ENCODE data around the gene OAT.
"Not testable (repeated sequence)": the region's sequence is repeated elsewhere in the genome, so short reads cannot be mapped to it uniquely, and the experiment has no call there.

OAT gene

DNA sequence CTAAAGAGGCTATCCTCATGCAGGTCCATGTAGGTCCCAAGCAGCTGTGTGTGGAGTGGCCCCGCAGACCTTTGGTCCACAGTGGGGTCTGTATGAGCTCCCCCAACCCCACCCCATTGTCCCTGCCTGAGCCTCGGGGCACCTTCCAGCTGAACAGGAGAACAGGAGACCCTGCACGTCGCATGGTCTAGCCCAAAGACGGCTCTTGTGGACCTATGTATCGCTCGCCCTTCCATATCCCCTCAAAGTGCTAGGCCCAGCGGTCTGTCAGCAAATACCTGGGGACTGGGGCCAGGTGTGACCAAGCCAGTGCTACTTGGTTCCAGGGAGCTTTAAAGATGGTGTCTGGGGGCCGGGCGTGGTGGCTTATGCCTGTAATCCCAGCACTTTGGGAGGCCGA, 43.0 kb downstream of the OAT start:
- no peak for DNase-seq

- no peak for DNase-seq
These were observed 43.4 kb downstream of the OAT start for GRCh38 chr10:124375353-124375614.

DNA sequence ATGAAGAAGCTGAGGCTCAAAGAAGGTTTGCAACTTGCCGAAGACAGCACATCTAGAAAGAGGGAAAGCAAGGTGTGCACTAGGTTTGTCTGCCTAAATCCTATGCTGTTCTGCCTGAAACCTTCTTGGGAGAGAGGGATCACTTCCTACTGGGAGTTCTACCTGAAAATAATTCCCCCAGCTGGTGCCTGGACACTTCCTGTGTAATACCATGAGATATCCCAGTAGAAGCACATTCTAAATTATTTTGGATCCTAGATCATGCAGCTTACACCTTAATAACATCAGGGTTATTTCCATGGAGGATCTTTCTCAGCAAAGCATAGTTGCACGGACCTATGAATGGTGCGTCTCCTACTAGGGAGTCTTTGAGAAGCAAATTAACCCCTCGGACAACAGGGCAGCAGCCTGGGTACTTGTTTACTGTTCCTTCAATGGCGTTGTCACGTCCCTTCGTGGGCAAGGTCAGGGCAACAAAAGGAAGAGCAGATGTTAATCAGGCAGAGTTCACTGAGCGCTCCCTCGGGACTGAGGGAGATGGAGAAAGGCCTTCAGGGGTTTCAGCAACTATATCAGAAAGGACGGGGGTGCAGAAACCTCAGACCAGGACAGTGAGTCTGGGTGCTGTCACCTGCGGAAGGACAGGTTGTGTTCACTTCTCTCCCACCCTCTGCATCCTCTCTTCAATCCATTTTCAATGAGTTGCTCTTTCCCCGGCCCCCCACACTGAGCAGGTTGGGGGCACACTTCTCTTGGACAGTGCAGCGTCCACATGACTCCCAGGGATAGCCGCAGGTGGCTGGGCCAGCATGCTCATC, 44.0 kb downstream of the OAT start:
- no peak for DNase-seq

- DNase-seq = no peak
These were observed 45.8 kb downstream of the OAT start for GRCh38 chr10:124372899-124373298.

DNA sequence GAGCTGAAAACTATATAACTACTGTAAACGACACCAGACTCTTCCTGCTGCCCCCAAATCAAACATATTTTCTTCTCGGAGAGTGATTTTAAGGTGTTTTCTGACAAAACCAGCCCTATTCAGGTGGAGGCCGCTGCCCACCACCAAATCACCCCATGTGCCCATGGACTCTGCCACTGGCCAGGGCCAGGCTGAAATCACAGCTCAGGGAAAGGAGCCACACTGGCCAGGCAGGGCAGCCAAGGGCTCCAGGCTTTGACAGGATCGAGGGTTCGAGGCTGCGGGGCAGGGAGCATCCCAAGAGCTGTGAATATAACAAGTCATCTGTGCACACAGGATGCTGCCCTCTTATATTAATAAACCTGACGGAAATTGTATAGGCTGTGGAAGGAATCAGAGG, 48.3 kb downstream of the OAT start:
- DNase-seq = no peak

GRCh38 chr10:124369986-124370385, 48.7 kb downstream of the OAT start:
- DNase-seq = no peak

- DNase-seq = not testable (repeated sequence)
These were observed 49.2 kb downstream of the OAT start for GRCh38 chr10:124369533-124369932.

DNA sequence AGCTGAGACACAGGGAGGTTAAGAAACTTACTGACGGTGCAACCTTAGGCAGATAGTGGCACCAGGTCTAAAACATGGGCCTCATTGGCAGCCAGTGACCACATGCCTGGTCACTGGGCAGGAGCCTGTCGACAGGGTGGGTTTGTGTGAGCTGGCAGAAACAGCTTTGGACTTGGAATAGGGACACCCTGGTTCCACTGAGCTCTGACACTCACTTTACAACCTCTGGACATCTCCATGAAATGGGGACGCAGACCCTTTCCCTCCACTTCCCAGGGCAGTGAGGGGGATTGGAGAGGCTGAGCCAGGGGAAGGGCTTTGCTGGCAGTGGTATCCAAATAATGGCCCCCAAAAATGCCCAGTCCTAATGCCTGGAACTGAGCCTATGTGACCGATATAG, 49.7 kb downstream of the OAT start:
- no peak for DNase-seq

- DNase-seq = no peak
These were observed 50.8 kb downstream of the OAT start for GRCh38 chr10:124367936-124368335.

- DNase-seq = no peak
These were observed 51.3 kb downstream of the OAT start for GRCh38 chr10:124367414-124367813.

- DNase-seq = no peak
These were observed 51.9 kb downstream of the OAT start for GRCh38 chr10:124366825-124367224.

GRCh38 chr10:124366343-124366742, 52.4 kb downstream of the OAT start:
- no peak for DNase-seq

- DNase-seq = no peak
These were observed 54.0 kb downstream of the OAT start for GRCh38 chr10:124364674-124365073.

- DNase-seq = no peak
These were observed 56.2 kb downstream of the OAT start for GRCh38 chr10:124362568-124362967.

DNA sequence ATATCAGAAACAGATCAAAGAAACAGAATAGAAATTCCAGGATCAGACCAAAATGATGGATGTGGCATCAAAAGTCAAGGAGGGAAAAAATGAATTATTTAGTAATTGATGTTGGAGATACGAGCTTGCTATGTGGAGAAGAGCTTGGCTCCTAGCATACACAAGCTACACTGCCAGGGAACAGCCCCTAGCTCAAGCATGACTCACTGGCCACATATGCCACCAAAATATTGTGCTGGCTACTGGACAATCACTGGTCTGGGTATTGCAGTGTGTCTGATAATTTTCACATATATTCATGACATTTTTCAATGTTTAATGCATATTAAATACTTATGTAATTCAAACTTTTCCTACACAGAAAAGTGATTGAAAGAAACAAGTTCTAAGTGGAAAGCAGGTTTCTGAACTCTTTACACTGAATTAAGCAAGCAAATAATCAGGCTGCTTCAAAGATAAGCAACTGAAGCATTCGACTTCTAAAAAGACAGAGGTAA, 59.3 kb downstream of the OAT start:
- no peak for DNase-seq

DNA sequence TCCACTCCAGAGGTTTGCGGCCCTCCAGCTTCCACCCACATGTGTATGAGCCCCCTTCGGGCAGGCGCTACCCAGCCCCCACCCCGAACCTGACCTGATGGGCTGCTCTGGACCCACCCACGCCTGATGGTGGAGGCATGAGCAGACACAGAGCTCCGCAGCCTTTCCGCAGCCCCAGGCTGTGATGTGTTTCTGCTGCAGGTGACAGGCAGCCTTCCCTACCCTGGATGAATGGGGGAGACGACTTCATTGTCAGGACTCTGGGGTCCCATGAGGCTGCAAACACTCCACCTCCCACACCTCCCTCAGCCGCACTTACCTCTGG, 61.2 kb downstream of the OAT start:
- DNase-seq = no peak

DNA sequence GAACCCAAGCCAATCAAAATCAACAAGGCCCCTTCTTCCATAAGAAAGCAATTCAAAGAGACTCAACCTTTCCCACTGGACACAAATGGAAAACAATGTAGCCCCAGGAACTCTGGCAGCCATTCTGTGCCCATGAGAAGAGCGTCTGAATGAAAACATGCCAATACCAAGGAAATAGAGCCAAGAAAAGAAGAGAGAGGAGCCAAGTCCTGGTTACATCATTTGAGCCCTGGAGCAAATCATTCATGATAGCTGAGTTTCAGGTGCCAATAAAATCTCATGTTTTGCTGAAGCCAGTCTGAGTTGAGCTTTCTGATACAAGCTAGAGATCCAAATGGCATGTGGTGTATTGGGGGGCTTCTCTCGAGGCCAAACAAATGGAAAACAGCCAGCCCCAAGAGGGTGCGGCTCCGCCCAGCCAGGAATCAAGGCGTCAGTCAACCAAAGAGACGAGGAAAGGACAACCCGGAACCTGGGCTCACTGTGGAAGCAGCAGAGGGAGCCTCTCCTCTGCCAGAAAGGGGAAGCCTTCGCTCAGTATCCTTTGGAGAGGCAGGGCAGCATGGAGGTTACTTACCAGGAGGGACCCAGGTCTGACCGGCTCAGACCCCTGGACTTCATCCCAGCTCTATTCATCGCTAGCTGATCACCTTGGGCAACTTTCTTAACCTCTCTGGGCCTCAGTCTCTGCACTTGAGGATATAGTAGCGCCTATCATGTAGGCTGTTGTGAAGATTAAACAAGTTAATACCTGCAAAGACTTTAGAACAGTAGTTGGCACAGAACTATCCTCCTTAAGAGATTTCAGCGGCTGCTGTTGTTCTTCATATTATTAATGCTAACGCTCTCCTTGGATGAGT, 61.8 kb downstream of the OAT start:
- no peak for DNase-seq

DNA sequence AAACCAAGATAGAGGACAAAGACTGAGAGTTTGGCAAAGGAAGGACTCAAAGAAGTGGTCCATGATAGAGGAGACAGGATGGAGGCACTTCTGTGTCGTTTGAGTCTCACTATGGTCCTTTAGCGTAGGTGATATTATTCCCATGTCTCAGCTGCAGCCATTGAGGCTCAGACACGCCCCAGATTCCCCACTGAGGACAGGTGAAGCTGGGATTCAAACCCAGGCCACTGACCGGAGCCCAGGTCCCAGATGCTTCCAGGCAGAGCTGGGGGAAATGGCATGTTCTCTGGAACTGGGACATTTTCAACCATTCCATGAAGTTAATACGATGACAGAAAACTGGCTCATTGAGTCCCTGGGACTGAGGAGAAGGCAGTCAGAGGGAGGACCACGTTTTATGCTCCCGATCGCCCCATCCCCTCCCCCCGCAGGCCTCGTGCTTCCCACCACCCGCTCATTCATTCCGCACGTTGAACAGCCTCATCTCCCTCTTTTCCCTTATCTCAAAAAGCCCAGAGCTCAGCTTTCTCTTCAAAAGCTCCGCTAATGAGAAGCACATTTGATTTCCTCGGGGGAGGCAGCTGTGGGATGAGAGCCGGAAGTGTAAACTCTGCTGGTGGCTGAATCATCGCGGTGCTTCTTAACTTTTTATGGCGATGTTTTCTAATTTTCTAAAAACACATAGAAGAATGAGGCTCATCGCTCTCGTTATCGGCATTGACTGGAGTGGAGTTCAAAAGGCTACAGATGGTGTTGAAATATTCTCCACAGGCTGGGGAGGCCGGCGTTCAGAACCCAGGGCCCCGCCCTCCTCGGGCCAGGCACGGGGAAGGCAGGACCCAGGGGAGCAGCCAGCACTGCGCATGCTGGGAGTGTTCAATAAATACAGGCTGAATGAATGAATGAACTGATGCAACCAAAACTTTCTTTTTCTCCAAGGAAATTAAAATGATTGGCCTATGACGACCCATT, 64.0 kb downstream of the OAT start:
- DNase-seq = no peak

- DNase-seq = no peak
These were observed 64.8 kb downstream of the OAT start for GRCh38 chr10:124353896-124354295.

GRCh38 chr10:124353091-124353815, 65.5 kb downstream of the OAT start:
- DNase-seq = no peak

DNA sequence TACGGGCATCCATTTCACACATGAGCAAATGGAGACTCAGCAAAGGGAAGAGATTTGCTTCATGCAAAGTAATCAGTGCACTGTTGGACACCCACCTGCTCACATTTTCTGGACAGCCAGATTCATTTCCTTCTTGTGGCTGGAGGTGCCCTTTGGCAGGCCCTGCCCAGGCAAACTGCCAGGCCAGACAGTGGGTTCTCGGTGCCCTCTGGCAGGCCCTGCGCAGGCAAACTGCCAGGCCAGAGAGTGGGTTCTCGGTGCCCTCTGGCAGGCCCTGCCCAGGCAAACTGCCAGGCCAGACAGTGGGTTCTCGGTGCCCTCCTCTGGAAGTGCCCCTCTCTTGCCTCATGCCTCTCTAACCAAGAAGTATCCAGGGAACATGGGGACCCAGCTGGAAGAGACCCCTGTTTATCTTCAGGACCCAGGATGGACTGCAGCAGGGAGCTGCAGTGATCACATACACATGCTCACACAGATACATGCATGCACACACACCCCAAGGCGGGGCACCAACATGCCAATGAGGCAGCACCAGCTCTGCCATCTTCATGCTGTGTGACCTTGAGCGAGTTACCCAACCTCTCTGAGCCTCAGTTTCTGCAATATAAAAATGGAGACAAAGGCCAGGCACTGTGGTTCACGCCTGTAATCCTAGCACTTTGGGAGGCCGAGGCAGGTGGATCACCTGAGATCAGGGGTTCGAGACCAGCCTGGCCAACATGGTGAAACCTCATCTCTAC, 67.1 kb downstream of the OAT start:
- DNase-seq = no peak

GRCh38 chr10:124350806-124351205, 67.9 kb downstream of the OAT start:
- DNase-seq = no peak

Measured in NCI-H2107 (cell line).